Hematopoietic multipotent progenitor cell treated with erythropoietin and hydrocortisone succinate and interleukin-3 and kit ligand, for 17 days (in vitro differentiated cells): Measurements from ENCODE around the gene ATP5IF1.

Experiments used
- DNase-seq: peaks from one replicate; pipeline ENCODE4 v3.0.0-alpha.2; 2015; ENCODE audit warnings: low spot score

The ATP5IF1 gene

GRCh38 chr1:28265577-28265976, 29.7 kb downstream of the ATP5IF1 start:
- DNase-seq = no peak

- DNase-seq = no peak
These were observed 31.0 kb downstream of the ATP5IF1 start for GRCh38 chr1:28266920-28267322.

GRCh38 chr1:28267633-28268032, 31.7 kb downstream of the ATP5IF1 start:
- DNase-seq = no peak

- DNase-seq = no peak
These were observed 33.6 kb downstream of the ATP5IF1 start for GRCh38 chr1:28269529-28269928.

GRCh38 chr1:28272215-28272852, 36.4 kb downstream of the ATP5IF1 start:
- DNase-seq = no peak

- no peak for DNase-seq
These were observed 37.4 kb downstream of the ATP5IF1 start for GRCh38 chr1:28273216-28273860.

GRCh38 chr1:28278763-28279162, 42.8 kb downstream of the ATP5IF1 start:
- DNase-seq = no peak

GRCh38 chr1:28279721-28280120, 43.8 kb downstream of the ATP5IF1 start:
- DNase-seq = no peak

GRCh38 chr1:28280501-28280900, 44.6 kb downstream of the ATP5IF1 start:
- DNase-seq = no peak

GRCh38 chr1:28280977-28281381, 45.1 kb downstream of the ATP5IF1 start:
- DNase-seq = no peak

GRCh38 chr1:28281608-28282425, 45.9 kb downstream of the ATP5IF1 start:
- DNase-seq = no peak

- no peak for DNase-seq
These were observed 46.8 kb downstream of the ATP5IF1 start for GRCh38 chr1:28282426-28283407.

GRCh38 chr1:28286111-28286510, 50.2 kb downstream of the ATP5IF1 start:
- no peak for DNase-seq
